Measurements from ENCODE around the gene GREB1. TPM values are rescaled to one million over a fixed set of nuclear protein-coding genes. Genes with fewer than 3 reads are reported as not detected.

Gene GREB1
- total RNA-seq, 1 donor from 2014 or later, result 0.20 TPM

- DNase-seq (ENCODE audit: low read depth in 2 of 2), result peak in 1 of 2 donors; percentile 45
Observed at GRCh38 chr2:11681722-11682589, 148.1 kb downstream of the GREB1 start.

GRCh38 chr2:11682590-11682915 is 148.7 kb downstream of the GREB1 start:
- DNase-seq (ENCODE audit: low read depth in 2 of 2), result no peak

DNA sequence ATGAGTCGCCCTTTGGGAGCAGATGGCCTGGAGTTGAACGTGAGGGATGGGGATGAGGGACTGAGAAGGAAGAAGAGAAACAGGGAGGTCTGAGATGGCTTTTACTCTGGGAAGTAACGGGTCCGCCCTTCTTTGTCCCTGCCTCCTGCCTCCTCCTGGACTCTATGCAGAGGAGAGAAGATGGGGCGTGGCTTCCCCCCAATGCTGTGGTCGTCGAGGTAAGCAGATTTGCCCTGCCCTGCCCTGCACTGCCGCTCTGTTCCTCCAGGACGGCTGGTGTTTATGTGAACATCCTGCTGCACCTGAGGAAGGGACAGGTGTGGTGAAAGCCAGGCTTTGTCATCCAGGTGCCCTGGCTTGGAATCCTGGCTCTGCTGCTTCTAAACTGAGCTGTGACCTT is 149.6 kb downstream of the GREB1 start:
- DNase-seq (ENCODE audit: low read depth in 2 of 2), result no peak

GRCh38 chr2:11683966-11684365 is 150.1 kb downstream of the GREB1 start:
- no peak for DNase-seq (ENCODE audit: low read depth in 2 of 2)

GRCh38 chr2:11684894-11685460 is 151.1 kb downstream of the GREB1 start:
- DNase-seq (ENCODE audit: low read depth in 2 of 2), result no peak

- DNase-seq (ENCODE audit: low read depth in 2 of 2), result no peak
Observed at GRCh38 chr2:11685906-11686470, 152.1 kb downstream of the GREB1 start.

DNA sequence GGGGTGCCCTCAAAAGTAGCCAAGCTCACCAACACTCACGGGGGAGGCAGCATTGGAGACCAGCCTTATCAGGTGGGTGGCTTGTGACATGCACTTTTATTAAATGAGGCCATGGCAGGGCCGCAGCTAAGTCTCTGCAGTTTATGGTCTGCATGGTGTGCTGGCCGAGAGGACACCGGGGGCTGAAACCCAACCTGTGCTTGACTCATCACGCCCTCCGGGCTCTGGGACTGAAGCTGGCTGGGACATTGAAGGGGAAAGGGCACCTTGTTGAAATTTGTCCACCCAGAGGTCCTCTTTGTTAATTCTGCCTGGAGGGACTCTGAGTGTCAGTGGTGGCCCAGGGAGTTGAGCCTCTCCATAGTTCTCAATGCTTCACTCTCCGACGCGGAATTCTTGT is 153.9 kb downstream of the GREB1 start:
- no peak for DNase-seq (ENCODE audit: low read depth in 2 of 2)

DNA sequence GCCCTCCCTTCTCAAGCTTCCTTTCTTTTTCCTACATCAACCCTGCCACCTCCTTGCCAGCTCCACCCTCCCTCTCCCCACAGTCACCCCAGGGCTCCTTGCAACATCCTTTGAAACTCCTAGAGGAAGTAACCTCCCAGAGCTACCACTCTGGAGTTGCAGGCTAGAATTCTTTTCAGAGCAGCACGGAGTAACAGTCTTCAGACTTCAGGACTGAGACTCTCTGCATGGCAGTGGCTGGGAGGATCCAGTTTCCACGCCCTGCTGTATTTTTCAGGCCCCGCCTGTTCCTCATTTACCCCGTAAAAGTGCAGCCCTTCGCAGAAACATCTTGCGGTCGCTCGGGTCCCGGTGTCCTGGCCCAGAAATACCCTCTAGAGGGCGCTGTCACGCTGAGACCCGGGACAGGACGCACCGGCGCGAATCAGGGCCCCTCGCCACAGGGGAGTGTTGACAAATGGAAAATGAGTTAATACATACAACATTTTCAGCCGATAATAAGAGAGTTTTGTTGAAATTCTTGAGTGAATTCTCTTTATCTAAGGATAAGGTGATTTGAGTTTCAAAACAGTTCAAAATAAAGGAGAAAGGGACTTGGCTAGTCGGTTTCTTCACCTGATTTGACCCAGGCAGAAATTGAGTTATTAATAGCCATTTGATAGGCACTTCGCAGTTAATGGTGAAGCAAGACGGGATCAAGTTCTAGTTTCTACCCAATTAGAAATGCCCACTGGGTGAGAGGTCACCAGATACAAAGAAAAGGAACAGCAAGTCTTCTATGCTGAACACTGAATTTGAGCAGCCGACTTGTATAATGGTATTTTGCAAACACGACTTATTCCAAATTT is 154.6 kb downstream of the GREB1 start:
- DNase-seq (ENCODE audit: low read depth in 2 of 2), result peak; percentile 76 to 81

DNA sequence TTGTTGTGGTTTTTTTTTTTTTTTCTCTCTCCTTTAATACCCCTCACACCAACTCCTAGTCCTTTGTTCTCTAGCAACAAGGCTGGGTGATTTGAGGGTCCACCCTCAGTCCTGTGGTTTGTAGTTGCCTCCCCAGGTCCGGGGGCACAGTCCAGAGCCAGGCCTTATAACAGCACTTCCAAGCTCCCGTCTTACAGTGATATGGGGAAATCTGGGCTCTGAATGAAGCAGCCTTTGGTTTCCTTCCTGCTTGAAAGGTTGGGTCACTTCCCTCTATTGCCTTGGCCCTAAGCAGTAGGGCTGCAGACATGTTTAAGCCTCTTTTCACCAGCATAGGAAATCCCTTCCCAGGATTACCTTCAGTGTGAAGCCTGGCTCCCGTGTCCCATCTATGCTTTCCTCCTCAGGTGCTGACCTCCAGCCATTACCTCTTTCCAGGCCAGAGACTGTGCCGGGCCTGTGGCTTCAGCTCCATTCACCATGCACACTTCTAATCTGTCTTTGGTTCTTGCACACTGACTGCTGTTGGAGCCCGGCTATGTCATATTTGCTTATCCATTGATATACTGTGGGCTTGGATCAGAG is 157.3 kb downstream of the GREB1 start:
- no peak for DNase-seq (ENCODE audit: low read depth in 2 of 2)

Other genes with a start within 250 kb of the GREB1 start
- gene ROCK2, start 189.4 kb upstream of the GREB1 start, total RNA-seq, result 31.8 and 37.1 TPM in 2 replicates
- gene E2F6, start 67.9 kb upstream of the GREB1 start, total RNA-seq, result 7.4 and 10.9 TPM in 2 replicates
- gene NTSR2, start 136.2 kb downstream of the GREB1 start, total RNA-seq, result not detected in 2 replicates
- 12.2 and 13.1 TPM in 2 replicates for gene LPIN1, start 212.6 kb downstream of the GREB1 start, total RNA-seq

Data from lung microvascular endothelial cell (primary cell).